SHP77 (cell line): ENCODE measurements around the gene SAMHD1.

Source experiments
- DNase-seq, 2 experiments: peaks; one replicate each; lab custom pipeline; 2025; lab: John Stamatoyannopoulos, UW

The SAMHD1 gene

DNA sequence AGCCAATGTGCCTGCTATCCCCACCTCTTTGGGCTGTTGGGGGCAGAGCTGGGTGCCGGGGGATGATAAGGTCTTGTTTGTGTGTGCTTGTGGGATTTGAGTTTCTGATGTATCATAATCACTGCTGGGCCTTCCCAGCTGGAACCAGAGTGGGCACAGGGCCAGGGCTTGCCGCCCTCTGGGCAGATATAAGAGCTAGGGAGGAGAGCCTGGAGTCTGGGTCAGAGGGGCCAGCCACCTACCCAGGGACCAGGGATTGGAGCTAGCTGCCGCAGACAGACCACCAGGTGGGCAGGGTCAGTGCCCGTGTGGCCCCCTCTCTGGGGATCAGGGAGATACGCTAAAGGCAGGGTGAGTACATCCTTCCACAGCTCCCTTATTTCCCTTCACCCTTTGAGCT lies 78.7 kb downstream of the SAMHD1 start:
- no peak for DNase-seq

GRCh38 chr20:36871640-36872570 lies 79.6 kb downstream of the SAMHD1 start:
- DNase-seq: no peak

- no peak for DNase-seq
These were observed 84.6 kb downstream of the SAMHD1 start for GRCh38 chr20:36866681-36867495.

- DNase-seq: no peak
These were observed 85.3 kb downstream of the SAMHD1 start for GRCh38 chr20:36866164-36866563.

DNA sequence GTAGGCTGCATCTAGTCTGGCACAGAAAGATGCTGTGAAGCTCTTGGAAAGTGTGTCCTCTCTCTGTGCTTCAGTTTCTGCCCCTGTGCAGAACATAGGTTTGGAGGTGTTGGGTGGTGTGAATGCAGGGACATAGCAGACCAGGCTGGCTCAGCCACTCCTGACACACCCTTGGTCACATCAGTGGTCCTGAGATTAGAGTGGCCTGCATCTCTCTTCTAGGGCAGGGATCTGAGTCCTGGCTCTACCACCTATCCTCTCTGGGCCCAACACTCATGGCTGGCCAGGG lies 85.7 kb downstream of the SAMHD1 start:
- DNase-seq: no peak

- no peak for DNase-seq
These were observed 86.2 kb downstream of the SAMHD1 start for GRCh38 chr20:36865076-36865860.

DNA sequence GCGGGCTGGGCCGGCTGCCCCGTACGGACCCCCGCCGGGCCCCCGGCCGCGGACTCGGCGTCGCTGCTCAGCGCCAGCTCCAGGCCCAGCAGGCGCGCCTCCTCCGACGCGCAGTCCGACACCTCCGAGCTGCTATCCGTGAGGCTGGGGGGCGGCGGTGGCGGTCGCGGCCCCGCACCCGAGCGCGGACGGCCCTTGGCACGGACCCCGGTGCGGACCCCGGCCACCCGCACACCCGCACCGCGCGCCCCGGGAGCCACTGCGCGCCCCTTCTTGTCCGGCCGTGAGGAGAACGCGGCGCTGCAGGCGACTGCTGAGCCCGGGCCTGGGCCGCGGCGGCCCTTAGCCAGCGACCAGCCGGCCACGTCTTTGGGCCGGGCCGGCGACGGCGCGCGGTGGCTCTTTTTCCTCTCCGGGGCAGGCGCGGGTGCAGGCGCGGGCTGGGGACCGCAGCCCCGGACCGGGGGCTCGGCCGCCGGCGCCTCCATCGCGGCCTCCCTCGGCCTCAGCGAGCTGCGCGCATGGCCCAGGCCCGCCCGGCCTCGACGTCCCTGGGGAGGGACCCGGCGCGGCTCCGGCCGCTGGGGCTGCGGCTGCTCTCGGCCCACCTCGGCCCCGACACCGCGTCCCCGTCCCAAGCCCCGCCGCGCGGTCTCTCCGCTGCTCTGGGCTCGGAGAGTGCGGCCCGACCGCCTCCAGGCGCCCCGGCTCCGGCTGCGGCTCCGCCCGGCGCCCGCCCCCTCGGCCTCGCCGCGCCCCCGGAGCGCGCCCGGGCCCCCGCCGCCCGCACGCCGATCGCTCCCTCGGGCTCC lies 88.4 kb downstream of the SAMHD1 start:
- DNase-seq: no peak

GRCh38 chr20:36861875-36862801 lies 89.4 kb downstream of the SAMHD1 start:
- DNase-seq: peak; percentile 86 to 88

- no peak for DNase-seq
These were observed 90.0 kb downstream of the SAMHD1 start for GRCh38 chr20:36861625-36861874.

DNA sequence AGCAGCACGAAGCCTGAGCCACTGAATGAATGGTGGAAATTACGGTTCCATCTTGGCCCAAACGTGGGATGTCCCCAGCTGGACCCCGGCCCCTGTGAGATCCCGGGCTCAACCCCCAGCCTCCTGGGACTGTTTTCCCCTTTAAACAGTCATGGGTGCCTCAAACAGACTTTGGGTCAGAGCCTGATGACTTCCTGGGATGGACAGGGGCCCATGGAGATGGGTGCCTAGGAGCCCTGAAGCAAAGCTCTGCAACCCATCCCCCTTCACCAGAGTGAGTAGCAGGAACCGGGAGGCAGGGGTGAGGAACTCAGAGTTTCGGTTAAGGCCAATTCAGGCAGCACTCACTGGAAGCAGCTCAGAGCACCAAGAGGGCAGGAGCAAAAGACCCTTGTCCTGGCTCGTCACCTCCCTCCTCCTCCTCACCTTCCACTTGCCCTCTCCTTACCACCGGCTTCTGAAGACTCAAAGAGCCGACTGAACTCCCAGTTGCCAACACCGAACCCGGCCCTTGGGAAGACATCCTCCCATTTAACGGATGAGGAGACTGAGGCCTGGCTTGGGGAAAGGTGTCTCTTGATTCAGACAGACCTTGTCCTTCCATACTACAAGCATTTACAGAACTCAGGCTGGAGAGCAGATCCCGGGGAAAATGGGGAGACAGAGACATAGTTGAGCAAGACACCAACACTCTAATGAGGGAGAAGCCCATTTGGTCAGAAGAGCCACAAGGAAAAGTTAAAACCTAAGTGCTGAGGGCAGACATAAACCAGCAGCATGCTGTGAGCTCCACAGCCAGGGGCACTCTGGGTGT lies 90.5 kb downstream of the SAMHD1 start:
- DNase-seq: no peak

DNA sequence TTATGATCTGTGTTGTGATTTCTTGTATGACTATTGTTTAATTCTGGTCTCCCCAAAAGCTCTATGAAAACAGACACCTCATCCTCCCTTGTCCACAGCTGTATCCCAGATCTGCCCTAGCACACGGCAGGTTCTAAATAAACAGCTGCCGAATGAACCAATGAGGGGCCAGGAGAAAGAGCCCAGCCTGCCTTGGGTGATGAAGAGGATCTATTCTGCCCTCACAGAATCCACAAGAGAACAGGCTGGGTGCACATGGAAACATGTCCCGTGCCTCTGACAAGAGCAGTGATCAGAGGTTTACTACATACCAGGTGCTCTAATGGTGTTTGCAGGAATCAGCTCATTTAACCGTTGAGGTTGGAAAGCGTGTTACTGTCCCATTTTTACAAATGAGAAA lies 91.2 kb downstream of the SAMHD1 start:
- DNase-seq: no peak

DNA sequence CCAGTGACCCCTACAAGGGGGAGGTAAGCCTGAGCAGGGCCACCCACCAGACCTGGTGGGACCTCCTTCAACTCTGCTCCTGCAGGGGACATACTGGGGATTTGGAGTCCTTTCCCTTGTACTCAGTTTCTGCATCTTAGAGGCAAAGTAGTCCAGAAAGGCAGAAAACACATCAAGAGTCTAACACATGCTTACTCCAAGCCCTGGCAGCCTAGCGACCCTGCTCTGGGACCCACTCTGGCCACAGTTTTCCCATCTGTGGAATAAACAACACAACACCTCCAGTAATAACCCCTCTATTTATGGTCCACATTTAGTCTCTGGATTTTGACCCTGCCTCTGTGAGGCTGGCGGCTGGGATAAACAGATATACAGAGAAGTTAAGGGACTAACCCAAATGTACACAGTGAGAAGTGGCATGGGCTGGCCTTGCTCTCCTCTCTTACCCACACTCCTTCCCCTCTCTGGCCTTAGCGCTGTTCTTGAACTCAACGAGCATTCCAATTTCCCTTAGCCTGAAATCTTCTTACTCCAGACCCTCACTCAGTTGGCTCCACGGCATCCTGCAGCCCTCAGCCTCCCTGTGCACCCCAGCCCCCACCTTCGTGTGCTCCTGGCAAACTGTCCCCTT lies 91.7 kb downstream of the SAMHD1 start:
- no peak for DNase-seq

- DNase-seq: no peak
These were observed 92.3 kb downstream of the SAMHD1 start for GRCh38 chr20:36859282-36859555.

GRCh38 chr20:36856691-36857635 lies 94.5 kb downstream of the SAMHD1 start:
- no peak for DNase-seq

GRCh38 chr20:36856195-36856594 lies 95.3 kb downstream of the SAMHD1 start:
- DNase-seq: no peak

DNA sequence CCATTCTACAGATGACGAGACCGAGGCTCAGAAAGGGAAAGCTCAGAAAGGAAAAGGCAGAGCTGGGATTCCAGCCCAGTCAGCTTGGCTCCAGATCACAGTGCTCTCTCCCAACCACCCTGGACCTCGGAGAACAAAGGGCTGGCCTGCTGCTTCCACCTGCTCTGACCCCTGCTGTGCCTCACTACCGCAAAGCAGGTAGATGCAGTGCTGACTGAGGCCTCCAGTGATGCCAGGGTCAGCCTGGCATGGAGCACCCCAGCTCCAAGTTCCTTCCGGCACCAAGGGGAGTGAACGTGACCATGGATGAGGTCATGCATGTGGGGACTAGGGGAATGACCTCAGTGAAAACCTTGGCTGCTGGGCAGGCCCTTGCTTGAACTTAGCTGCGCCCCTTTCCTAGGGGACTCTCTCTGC lies 96.3 kb downstream of the SAMHD1 start:
- no peak for DNase-seq

DNA sequence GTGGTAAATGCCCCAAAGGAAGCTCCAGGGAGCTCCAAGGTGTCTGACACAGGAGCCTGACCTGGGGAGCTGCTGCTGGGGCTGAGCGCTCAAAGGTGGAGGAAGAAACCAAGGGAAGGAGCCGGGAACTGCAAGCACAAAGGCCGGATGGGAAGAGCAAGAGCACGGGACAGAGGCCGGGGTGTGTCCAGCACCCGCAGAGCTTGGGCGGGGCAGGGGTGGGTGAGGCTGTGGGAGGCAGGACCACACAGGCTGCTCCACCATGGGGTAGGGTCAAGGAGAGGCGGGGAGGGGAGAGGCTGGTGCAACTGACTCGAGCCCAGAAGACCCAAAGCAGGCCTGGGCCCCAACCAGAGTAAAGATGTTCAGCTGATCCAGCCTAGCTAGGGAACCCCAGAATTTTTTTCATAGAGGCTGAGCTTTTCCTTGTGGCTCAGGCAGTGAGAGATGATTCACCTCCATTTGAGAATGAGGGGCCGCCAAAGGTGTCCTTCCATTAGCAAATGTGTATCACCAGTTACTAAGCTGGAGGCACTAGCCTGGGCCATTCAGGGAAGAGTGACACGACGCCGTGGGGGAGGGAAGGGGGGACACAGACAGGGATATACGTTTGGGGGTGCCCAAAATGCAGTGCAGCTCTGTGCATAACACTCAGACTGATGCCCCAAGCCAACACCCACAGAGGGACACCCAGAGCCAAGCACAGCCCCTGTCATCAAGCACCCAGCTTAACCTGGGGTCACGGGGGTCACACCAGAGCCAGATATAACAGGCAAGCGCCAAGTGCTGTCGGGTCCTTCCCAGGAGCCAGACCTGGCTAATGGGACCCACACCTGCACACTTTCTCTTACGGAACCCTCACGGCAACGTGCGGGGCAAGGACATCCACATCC lies 96.9 kb downstream of the SAMHD1 start:
- DNase-seq: no peak

DNA sequence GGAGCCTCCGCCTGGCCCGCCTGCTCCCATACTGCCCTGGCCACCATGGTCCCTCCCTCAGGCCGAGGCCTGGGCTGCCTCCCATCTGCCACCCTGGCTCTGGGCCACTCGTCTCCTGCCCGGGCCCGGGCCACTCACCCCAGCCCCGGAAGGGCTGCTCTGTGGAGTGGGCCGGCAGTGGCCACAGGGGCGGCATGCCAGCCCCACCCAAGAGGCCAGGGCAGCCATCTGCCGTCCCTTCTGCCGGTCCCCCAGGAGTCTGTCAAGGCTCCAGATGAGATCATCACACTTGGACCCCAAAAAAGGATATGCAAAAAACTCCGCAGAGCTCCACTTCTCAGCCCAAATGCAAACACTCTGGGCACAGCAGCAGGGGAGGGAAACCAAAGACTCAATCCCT lies 99.3 kb downstream of the SAMHD1 start:
- no peak for DNase-seq
